Tibial nerve (tissue), 3 donors: Measurements from ENCODE around the gene LXN.

Source experiments
- POLR2A ChIP-seq, 2 donors: fragments of 450-650 bp; IDR thresholded peaks; one replicate each; pipeline ENCODE4 v1.6.1; 2017; ENCODE audit warnings: antibody characterized with exemption in 2 of 2, mild to moderate bottlenecking in 2 of 2, moderate library complexity in 2 of 2
- TF ChIP-seq, protein P1 (sequence below), 5 experiments: fragments of 200-600 bp in 3 of 5; fragments of 450-650 bp in 2 of 5; sonication (generic) in 3 of 5; IDR thresholded peaks; one replicate each; pipeline ENCODE4 v1.5.1; 2016 to 2019; ENCODE audit warnings: antibody characterized with exemption in 5 of 5, mild to moderate bottlenecking in 3 of 5, moderate library complexity in 2 of 5

DNA sequence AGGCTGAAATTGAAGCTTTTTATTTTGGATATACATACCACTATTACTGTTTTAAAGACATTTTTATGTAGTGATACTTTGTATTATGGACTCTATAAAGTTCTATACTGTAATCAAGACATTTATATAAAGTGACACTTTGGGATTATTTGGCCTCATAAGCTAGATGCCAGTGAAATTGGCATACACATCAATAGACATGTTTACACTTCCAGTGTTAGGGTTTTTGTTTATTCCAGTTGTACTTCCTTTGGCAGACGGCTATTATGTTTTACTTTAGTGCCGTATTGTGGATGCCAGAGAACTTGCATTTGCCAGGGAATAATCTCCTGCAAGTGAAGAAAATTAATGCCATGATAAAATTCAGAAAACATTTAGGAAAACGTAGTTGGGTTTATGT is 6.0 kb downstream of the LXN start:
- TF ChIP-seq, protein P1, sequence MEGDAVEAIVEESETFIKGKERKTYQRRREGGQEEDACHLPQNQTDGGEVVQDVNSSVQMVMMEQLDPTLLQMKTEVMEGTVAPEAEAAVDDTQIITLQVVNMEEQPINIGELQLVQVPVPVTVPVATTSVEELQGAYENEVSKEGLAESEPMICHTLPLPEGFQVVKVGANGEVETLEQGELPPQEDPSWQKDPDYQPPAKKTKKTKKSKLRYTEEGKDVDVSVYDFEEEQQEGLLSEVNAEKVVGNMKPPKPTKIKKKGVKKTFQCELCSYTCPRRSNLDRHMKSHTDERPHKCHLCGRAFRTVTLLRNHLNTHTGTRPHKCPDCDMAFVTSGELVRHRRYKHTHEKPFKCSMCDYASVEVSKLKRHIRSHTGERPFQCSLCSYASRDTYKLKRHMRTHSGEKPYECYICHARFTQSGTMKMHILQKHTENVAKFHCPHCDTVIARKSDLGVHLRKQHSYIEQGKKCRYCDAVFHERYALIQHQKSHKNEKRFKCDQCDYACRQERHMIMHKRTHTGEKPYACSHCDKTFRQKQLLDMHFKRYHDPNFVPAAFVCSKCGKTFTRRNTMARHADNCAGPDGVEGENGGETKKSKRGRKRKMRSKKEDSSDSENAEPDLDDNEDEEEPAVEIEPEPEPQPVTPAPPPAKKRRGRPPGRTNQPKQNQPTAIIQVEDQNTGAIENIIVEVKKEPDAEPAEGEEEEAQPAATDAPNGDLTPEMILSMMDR (IDR thresholded peaks at IDR 0.05) = no peak
- TF ChIP-seq POLR2A (IDR thresholded peaks at IDR 0.05) = no peak
